ENCODE results near the gene EXTL1.

Gene EXTL1

GRCh38 chr1:26025517-26025916 is 3.9 kb downstream of the EXTL1 start:
- FAIRE-seq, result no peak

- FAIRE-seq, result no peak
Measured at GRCh38 chr1:26027716-26028489, 6.3 kb downstream of the EXTL1 start.

GRCh38 chr1:26028490-26028980 is 7.0 kb downstream of the EXTL1 start:
- FAIRE-seq, result no peak

- no peak for FAIRE-seq
Measured at GRCh38 chr1:26029054-26029863, 7.7 kb downstream of the EXTL1 start.

GRCh38 chr1:26029864-26030481 is 8.4 kb downstream of the EXTL1 start:
- FAIRE-seq, result no peak

GRCh38 chr1:26031196-26031595 is 9.6 kb downstream of the EXTL1 start:
- no peak for FAIRE-seq

GRCh38 chr1:26031611-26032220 is 10.1 kb downstream of the EXTL1 start:
- FAIRE-seq, result no peak

GRCh38 chr1:26032656-26033357 is 11.2 kb downstream of the EXTL1 start:
- FAIRE-seq, result no peak

GRCh38 chr1:26034504-26035202 is 13.1 kb downstream of the EXTL1 start:
- FAIRE-seq, result no peak

GRCh38 chr1:26035203-26035958 is 13.8 kb downstream of the EXTL1 start:
- FAIRE-seq, result no peak

GRCh38 chr1:26035959-26036755 is 14.6 kb downstream of the EXTL1 start:
- no peak for FAIRE-seq

GRCh38 chr1:26036756-26037281 is 15.2 kb downstream of the EXTL1 start:
- no peak for FAIRE-seq

GRCh38 chr1:26037904-26038303 is 16.3 kb downstream of the EXTL1 start:
- no peak for FAIRE-seq

GRCh38 chr1:26038477-26038876 is 16.9 kb downstream of the EXTL1 start:
- no peak for FAIRE-seq

- no peak for FAIRE-seq
Measured at GRCh38 chr1:26038904-26039303, 17.3 kb downstream of the EXTL1 start.

- FAIRE-seq, result no peak
Measured at GRCh38 chr1:26041401-26041800, 19.8 kb downstream of the EXTL1 start.

GRCh38 chr1:26041978-26042377 is 20.4 kb downstream of the EXTL1 start:
- no peak for FAIRE-seq

- FAIRE-seq, result no peak
Measured at GRCh38 chr1:26043765-26044164, 22.2 kb downstream of the EXTL1 start.

- FAIRE-seq, result no peak
Measured at GRCh38 chr1:26044414-26044813, 22.8 kb downstream of the EXTL1 start.

All from islet of Langerhans (tissue), 1 donor.